K562 (cell line): ENCODE results near the gene SMG6. TPM values are rescaled to one million over a fixed set of nuclear protein-coding genes. Genes with fewer than 3 reads are reported as not detected.

Source experiments
- ATAC-seq: fragments of 200-7000 bp; cut with Tn5 transposase; 3 replicates; pipeline ENCODE4 v1.9.1; 2020; ENCODE audit warnings: moderate library complexity
- BruUV-seq: library from RNA; stranded (reverse); fragments of 400-500 nt; replicated peaks from 2 replicates; lab custom pipeline; 2021; lab: Mats Ljungman, UMichigan
- CTCF ChIA-PET: fragments of 300-600 bp; formaldehyde crosslinking; extraction: SDS; loops from one replicate; lab custom pipeline; 2021; ENCODE audit warnings: low intra/inter-chr PET ratio; lab: Yijun Ruan, JAX
- POLR2A ChIA-PET: fragments of 300-600, 350-650 bp; sonication (Branson Sonifier 250); formaldehyde crosslinking; extraction: SDS; loops from one replicate; lab custom pipeline; 2021; ENCODE audit warnings: antibody characterized with exemption, inconsistent platforms; lab: Yijun Ruan, JAX
- DNase-seq, 4 experiments: peaks; one replicate each; pipeline versions ENCODE4 v3.0.0 to v3.0.0-alpha.2; 2011 to 2018; ENCODE audit warnings: low spot score in 3 of 4, mixed read lengths in 3 of 4; ENCODE audit errors: extremely low read depth in 1 of 4
- FAIRE-seq: peaks from 2 replicates; lab custom pipeline; 2011; peaks lifted over from hg19 to GRCh38; lab: Jason Lieb, UNC
- H2AFZ ChIP-seq: 2 replicates; pipeline ENCODE4 v1.6.0; 2011; ENCODE audit warnings: low read depth, low read length, control low read depth, inconsistent platforms
- H3K27ac ChIP-seq: fragments of 200-600 bp; 3 replicates; pipeline ENCODE4 v1.8.0; 2011; ENCODE audit warnings: low read depth, mild to moderate bottlenecking, control low read depth, inconsistent platforms, low read length, moderate library complexity, mixed read lengths; ENCODE audit errors: extremely low read depth
- H3K27me3 ChIP-seq, 2 experiments: fragments of 300-600 bp in 1 of 2; 2 replicates in 1 of 2; 3 replicates in 1 of 2; pipeline versions ENCODE4 v1.6.0 to v1.8.0; 2011; ENCODE audit warnings: inconsistent platforms in 2 of 2, low read length in 2 of 2, mild to moderate bottlenecking in 1 of 2, mixed read lengths in 1 of 2, moderate library complexity in 1 of 2; ENCODE audit not compliant: control insufficient read depth in 2 of 2, insufficient read depth in 2 of 2
- H3K36me3 ChIP-seq: fragments of 300-600 bp; 3 replicates; pipeline ENCODE4 v1.8.0; 2011; ENCODE audit warnings: mild to moderate bottlenecking, low read length, inconsistent platforms; ENCODE audit not compliant: control insufficient read depth, insufficient read depth
- H3K4me1 ChIP-seq, 2 experiments: fragments of 200-600 bp in 1 of 2; replicated peaks in 1 of 2; 2 replicates in 1 of 2; 3 replicates in 1 of 2; pipeline versions ENCODE4 v1.5.1 to v1.8.0; 2011; ENCODE audit warnings: inconsistent platforms in 2 of 2, low read length in 2 of 2, mild to moderate bottlenecking in 1 of 2, mixed read lengths in 1 of 2, moderate library complexity in 1 of 2; ENCODE audit not compliant: control insufficient read depth in 2 of 2, insufficient read depth in 2 of 2
- H3K4me2 ChIP-seq: 2 replicates; pipeline ENCODE4 v1.6.1; 2011; ENCODE audit warnings: low read length, control low read depth, inconsistent platforms, mixed read lengths; ENCODE audit not compliant: insufficient read depth
- H3K4me3 ChIP-seq: fragments of 200-600 bp; sonication (generic), shearing (Covaris generic); 2 replicates; pipeline ENCODE4 v1.5.1; 2016; ENCODE audit warnings: control low read depth, inconsistent platforms
- H3K79me2 ChIP-seq: fragments of 200-600 bp; 3 replicates; pipeline ENCODE4 v1.8.0; 2011; ENCODE audit warnings: low read length, inconsistent platforms; ENCODE audit not compliant: control insufficient read depth, insufficient read depth
- H3K9ac ChIP-seq, 2 experiments: 2 replicates each; pipeline versions ENCODE4 v1.6.0 to v1.6.1; 2011; ENCODE audit warnings: low read depth in 2 of 2, low read length in 2 of 2, control low read depth in 1 of 2, inconsistent platforms in 1 of 2, mild to moderate bottlenecking in 1 of 2, mixed read lengths in 1 of 2; ENCODE audit not compliant: insufficient read depth in 1 of 2
- H3K9me1 ChIP-seq: one replicate; pipeline ENCODE4 v1.6.0; 2011; ENCODE audit warnings: inconsistent platforms, mild to moderate bottlenecking, low read length, moderate library complexity; ENCODE audit not compliant: control insufficient read depth, insufficient read depth
- H3K9me3 ChIP-seq: replicated peaks from 2 replicates; pipeline ENCODE4 v1.5.1; 2011; ENCODE audit warnings: low read depth, low read length, inconsistent platforms; ENCODE audit not compliant: control insufficient read depth, insufficient read depth
- H4K20me1 ChIP-seq: replicated peaks from 2 replicates; pipeline ENCODE4 v1.6.1; 2011; ENCODE audit warnings: low read length, inconsistent platforms, mixed read lengths; ENCODE audit not compliant: control insufficient read depth, insufficient read depth
- ADNP ChIP-seq: fragments of 200-800 bp; sonication (Bioruptor generic); IDR thresholded peaks from 2 replicates; pipeline ENCODE4 v1.6.1; 2016; ENCODE audit warnings: missing genetic modification characterization, missing compliant biosample characterization
- DACH1 ChIP-seq: fragments of 450-650 bp; IDR thresholded peaks from 2 replicates; pipeline ENCODE4 v1.6.1; 2018; ENCODE audit not compliant: partially characterized antibody
- DMBX1 ChIP-seq: fragments of 250-450 bp; sonication (Bioruptor Pico); IDR thresholded peaks from 2 replicates; pipeline ENCODE4 v1.8.0; 2022; ENCODE audit warnings: inconsistent platforms, mild to moderate bottlenecking, moderate library complexity, borderline replicate concordance
- POLR3G ChIP-seq: IDR thresholded peaks from 2 replicates; pipeline ENCODE4 v1.6.1; 2011; ENCODE audit not compliant: insufficient read length, insufficient replicate concordance; ENCODE audit errors: extremely low read depth
- TAL1 ChIP-seq: fragments of 450-650 bp; IDR thresholded peaks from 2 replicates; pipeline ENCODE4 v1.6.1; 2016; ENCODE audit warnings: mild to moderate bottlenecking
- TCF7 ChIP-seq: sonication (generic); IDR thresholded peaks from 2 replicates; pipeline ENCODE4 v1.6.1; 2016; ENCODE audit warnings: antibody characterized with exemption, borderline replicate concordance
- TCF7L2 ChIP-seq: fragments of 150-350 bp; IDR thresholded peaks from 2 replicates; pipeline ENCODE4 v1.6.1; 2016; ENCODE audit warnings: low read depth, mild to moderate bottlenecking, low read length, moderate library complexity
- TCFL5 ChIP-seq: fragments of 250-450 bp; sonication (Bioruptor Pico); conservative IDR thresholded peaks from 2 replicates; pipeline ENCODE4 v1.6.1; 2021; ENCODE audit warnings: mild to moderate bottlenecking, moderate library complexity, matching md5 sums
- TEAD2 ChIP-seq: fragments of 450-650 bp; IDR thresholded peaks from 2 replicates; pipeline ENCODE4 v1.6.1; 2016; ENCODE audit warnings: missing genetic modification characterization, control low read depth, missing compliant biosample characterization
- THRAP3 ChIP-seq: fragments of 450-650 bp; IDR thresholded peaks from 2 replicates; pipeline ENCODE4 v1.6.1; 2016; ENCODE audit warnings: mild to moderate bottlenecking, inconsistent platforms, borderline replicate concordance
- YBX1 ChIP-seq: fragments of 450-650 bp; IDR thresholded peaks from 2 replicates; pipeline ENCODE4 v1.7.1; 2016; ENCODE audit warnings: mild to moderate bottlenecking
- ZNF778 ChIP-seq: fragments of 450-650 bp; formaldehyde crosslinking; IDR thresholded peaks from 2 replicates; pipeline ENCODE4 v1.4.0; 2020; ENCODE audit warnings: mild to moderate bottlenecking, moderate library complexity
- WGBS: fragments of 100-300 bp; shearing (Covaris generic); methylation state at CpG from one replicate; pipeline ENCODE4 v1.1.6; 2016; ENCODE audit warnings: low coverage, mixed read lengths; ENCODE audit not compliant: insufficient coverage; ENCODE audit errors: missing lambda C conversion rate; 5-methylcytosine and 5-hydroxymethylcytosine counted together
- in situ Hi-C: fragments of 300-500 bp; cut with MboI; formaldehyde crosslinking; loops from 4 replicates; pipeline ENCODE4 v1.15.0; 2018; ENCODE audit warnings: inconsistent platforms, mixed read lengths
- intact Hi-C: fragments of 100-400 bp; cut with micrococcal nuclease; formaldehyde crosslinking; loops from 2 replicates; pipeline ENCODE4 v1.14.2; 2022
- polyA plus RNA-seq, 8 experiments: library from polyadenylated mRNA; depleted of rRNA in 4 of 8; stranded (reverse) in 5 of 8; unstranded in 3 of 8; fragments of >200 nt; fragmentation: Nextera tagmentation in 2 of 8; fragmentation: Illumina TruSeq in 1 of 8; extraction: Ambion mirVana in 2 of 8; extraction: Trizol in 1 of 8; gene quantifications; 2 replicates each; pipeline versions ENCODE4 v1.2.1 to v1.2.3, GENCODE V29; 2011 to 2014; ENCODE audit warnings: inconsistent platforms in 1 of 8, missing spikeins in 1 of 8
- total RNA-seq, 7 experiments: library from RNA; depleted of rRNA in 6 of 7; stranded (reverse); fragments of >200 nt in 6 of 7; fragmentation: Illumina TruSeq in 2 of 7; extraction: Trizol in 2 of 7; gene quantifications; 2 replicates each; pipeline versions ENCODE4 v1.2.1 to v1.2.3, GENCODE V29; 2011 to 2021; ENCODE audit warnings: low replicate concordance in 1 of 7
- TF ChIP-seq, protein P1 (sequence below): fragments of 450-650 bp; conservative IDR thresholded peaks from 2 replicates; pipeline ENCODE4 v1.6.1; 2016; ENCODE audit warnings: missing genetic modification characterization, low read depth, mild to moderate bottlenecking, missing compliant biosample characterization, moderate library complexity
- TF ChIP-seq, protein P2 (sequence below): sonication (generic); formaldehyde crosslinking; IDR thresholded peaks from 2 replicates; pipeline ENCODE4 v1.8.0; 2023; ENCODE audit warnings: mild to moderate bottlenecking, missing genetic modification reagents

SMG6 gene
- total and polyA plus RNA-seq, 9 of the 15 experiments (the other 6 are each of a cell fraction or from before 2014, with no cell fraction given) = 0.44 to 13.9 (median 6.0) TPM

DNA sequence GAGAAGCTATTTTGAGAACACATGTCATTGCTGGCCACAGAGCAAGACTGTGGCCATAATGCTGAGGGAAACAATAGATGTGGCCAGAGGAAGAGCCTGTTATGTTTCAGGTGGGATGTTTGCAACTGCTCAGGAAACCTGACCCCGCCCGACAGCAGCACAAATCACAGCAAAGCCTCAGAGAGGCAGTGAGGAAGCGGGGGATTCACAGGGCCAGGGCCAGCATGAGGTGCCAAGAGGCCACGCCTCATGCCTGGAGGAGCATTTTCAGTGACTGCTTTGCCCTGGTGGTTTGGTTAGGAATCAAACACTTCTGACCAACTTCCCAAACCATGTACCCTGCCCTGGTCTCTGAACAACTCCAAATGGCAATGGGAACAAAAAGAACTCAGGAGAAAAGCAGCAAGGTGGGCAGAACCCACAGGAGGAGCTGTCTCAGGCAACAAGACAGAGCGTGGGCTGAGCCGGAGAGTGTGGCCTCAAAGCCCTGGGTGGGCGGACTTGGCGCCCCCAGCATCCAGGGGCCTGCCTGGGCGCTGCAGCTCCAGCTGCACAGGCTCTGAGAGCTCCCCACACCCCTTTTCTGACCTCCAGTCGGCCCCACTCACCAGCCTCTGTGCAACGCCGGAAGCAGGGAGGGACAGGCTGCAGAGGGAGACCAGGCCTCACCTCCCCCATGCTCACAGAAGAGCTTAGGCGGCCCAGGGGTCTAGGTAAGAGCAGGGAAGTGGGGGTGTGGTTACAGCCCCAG is 228.1 kb downstream of the SMG6 start:
- Histone ChIP-seq H3K79me2 (no peaks in the 10 kb centered on the region), H3K4me2 (no peak overlapping the region), H3K9ac (no peak overlapping the region), H2AFZ (no peak overlapping the region), H3K9me1 (no peaks in the 10 kb centered on the region), H3K9me3 (no peaks in the 10 kb centered on the region), H3K36me3 (peaks cover 13% of the 10 kb centered on the region; the same call in 1 of the 3 replicates), H3K27me3 (no peaks in the 10 kb centered on the region), H3K27ac (no peak overlapping the region), H4K20me1 (no peaks in the 10 kb centered on the region), H3K4me3 (no peak overlapping the region), H3K4me1 (peaks cover 0 to 4% of the 10 kb centered on the region in 2 experiments; a peak in 1 of 5 replicates)
- ATAC-seq (no peak), DNase-seq (no peak), FAIRE-seq (no peak)
- in situ Hi-C loops = no loop called here
- WGBS = 75% methylated on average over 5 of the region's 13 CpGs
- POLR2A ChIA-PET = interaction anchor here (0.6 kb wide), 2 partner anchors 93 to 212 kb away, joined by 3 read pairs; no protein-coding TSS in a partner anchor
- intact Hi-C loops = no loop called here
- CTCF ChIA-PET = no interaction called here
- BruUV-seq = no TSS peak
- TF ChIP-seq ZNF778 (CRISPR knock-in tag) (no peak), YBX1 (no peak), DACH1 (no peak), TEAD2 (no peak)

DNA sequence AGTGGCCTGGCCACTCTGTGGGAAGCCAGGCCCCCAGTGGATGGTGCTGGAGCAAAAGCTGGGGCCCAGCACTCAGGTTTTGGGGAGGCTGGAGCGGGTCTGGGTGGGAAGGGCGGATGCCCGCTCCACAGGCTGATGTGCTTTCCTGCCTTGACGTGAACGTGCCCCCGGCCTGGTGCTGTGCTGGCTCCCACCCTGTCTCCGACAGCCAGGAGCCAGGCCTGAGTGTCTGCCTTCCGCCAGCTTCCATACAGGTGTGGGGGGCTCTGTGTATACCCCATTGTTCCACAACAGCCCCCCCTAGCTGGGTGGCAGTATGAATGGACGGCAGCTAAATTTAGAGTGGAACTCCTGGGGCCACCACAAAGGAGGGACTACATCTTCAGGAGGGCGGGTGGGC is 228.7 kb downstream of the SMG6 start:
- peaks cover 0 to 4% of the 10 kb centered on the region in 2 experiments; a peak in 1 of 5 replicates for H3K4me1 ChIP-seq
- H3K79me2 ChIP-seq = no peaks in the 10 kb centered on the region
- no peak for FAIRE-seq
- in situ Hi-C loops (no loop called here), intact Hi-C loops (no loop called here)
- ChIA-PET CTCF (no interaction called here), POLR2A (interaction anchor here (0.6 kb wide), 1 partner anchor 94 kb away, joined by 3 read pairs; no protein-coding TSS in a partner anchor)
- H3K36me3 ChIP-seq = peaks cover 13% of the 10 kb centered on the region; the same call in 1 of the 3 replicates
- no peak overlapping the region for H3K4me3 ChIP-seq
- DNase-seq = no peak
- WGBS = 40% methylated on average over 1 of the region's 10 CpGs
- no peaks in the 10 kb centered on the region for H3K9me1 ChIP-seq
- no peak overlapping the region for H3K27ac ChIP-seq
- BruUV-seq = no TSS peak
- no peak overlapping the region for H3K9ac ChIP-seq
- H2AFZ ChIP-seq = no peak overlapping the region
- no peak overlapping the region for H3K4me2 ChIP-seq
- H3K9me3 ChIP-seq = no peaks in the 10 kb centered on the region
- no peaks in the 10 kb centered on the region for H4K20me1 ChIP-seq
- no peak for ATAC-seq
- no peaks in the 10 kb centered on the region for H3K27me3 ChIP-seq
- TF ChIP-seq, protein P1, sequence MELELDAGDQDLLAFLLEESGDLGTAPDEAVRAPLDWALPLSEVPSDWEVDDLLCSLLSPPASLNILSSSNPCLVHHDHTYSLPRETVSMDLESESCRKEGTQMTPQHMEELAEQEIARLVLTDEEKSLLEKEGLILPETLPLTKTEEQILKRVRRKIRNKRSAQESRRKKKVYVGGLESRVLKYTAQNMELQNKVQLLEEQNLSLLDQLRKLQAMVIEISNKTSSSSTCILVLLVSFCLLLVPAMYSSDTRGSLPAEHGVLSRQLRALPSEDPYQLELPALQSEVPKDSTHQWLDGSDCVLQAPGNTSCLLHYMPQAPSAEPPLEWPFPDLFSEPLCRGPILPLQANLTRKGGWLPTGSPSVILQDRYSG = no peak
- TF ChIP-seq TCFL5 (no peak), TCF7L2 (no peak), TAL1 (no peak), TCF7 (no peak), POLR3G (no peak), ADNP (tag) (no peak), DMBX1 (no peak), THRAP3 (no peak)
- TF ChIP-seq, protein P2, sequence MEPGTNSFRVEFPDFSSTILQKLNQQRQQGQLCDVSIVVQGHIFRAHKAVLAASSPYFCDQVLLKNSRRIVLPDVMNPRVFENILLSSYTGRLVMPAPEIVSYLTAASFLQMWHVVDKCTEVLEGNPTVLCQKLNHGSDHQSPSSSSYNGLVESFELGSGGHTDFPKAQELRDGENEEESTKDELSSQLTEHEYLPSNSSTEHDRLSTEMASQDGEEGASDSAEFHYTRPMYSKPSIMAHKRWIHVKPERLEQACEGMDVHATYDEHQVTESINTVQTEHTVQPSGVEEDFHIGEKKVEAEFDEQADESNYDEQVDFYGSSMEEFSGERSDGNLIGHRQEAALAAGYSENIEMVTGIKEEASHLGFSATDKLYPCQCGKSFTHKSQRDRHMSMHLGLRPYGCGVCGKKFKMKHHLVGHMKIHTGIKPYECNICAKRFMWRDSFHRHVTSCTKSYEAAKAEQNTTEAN (CRISPR knock-in tag) = no peak
